LNCaP clone FGC (cell line): ENCODE results near the gene SKA1.

Source experiments
- DNase-seq: peaks from one replicate; pipeline ENCODE4 v3.0.0-alpha.2; 2011; ENCODE audit warnings: low read depth
- H3K4me3 ChIP-seq: 2 replicates; pipeline ENCODE4 v1.5.1; 2011; ENCODE audit warnings: mild to moderate bottlenecking, low read depth, low read length, control low read depth
- TF ChIP-seq, protein P1 (sequence below): IDR thresholded peaks from 2 replicates; pipeline ENCODE4 v1.5.1; 2012; ENCODE audit warnings: mild to moderate bottlenecking; ENCODE audit not compliant: control insufficient read depth, insufficient read depth; ENCODE audit errors: extremely low read depth

The SKA1 gene

DNA sequence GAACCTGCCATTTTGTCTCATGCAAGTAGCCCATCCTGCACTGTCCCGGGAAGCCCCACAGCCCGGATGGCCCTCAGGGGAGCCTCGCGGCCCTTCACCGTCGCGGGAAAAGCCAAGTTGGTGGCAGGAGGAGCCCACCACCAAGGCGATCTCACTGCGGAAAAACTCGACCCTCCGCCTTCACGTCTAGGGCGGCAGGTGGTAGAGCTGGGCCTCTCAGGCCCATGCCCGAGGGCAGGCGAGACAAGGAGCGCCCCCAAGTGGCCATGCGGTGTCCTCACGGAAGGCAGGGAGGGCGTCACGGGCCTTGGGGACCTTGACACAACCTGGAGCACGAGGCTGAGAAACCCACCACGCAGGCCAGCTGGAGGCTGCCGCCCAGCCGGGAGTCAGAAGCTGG is 34.8 kb upstream of the SKA1 start:
- no peak for DNase-seq
- no peak overlapping the region for H3K4me3 ChIP-seq
- TF ChIP-seq, protein P1, sequence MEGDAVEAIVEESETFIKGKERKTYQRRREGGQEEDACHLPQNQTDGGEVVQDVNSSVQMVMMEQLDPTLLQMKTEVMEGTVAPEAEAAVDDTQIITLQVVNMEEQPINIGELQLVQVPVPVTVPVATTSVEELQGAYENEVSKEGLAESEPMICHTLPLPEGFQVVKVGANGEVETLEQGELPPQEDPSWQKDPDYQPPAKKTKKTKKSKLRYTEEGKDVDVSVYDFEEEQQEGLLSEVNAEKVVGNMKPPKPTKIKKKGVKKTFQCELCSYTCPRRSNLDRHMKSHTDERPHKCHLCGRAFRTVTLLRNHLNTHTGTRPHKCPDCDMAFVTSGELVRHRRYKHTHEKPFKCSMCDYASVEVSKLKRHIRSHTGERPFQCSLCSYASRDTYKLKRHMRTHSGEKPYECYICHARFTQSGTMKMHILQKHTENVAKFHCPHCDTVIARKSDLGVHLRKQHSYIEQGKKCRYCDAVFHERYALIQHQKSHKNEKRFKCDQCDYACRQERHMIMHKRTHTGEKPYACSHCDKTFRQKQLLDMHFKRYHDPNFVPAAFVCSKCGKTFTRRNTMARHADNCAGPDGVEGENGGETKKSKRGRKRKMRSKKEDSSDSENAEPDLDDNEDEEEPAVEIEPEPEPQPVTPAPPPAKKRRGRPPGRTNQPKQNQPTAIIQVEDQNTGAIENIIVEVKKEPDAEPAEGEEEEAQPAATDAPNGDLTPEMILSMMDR, result no peak

DNA sequence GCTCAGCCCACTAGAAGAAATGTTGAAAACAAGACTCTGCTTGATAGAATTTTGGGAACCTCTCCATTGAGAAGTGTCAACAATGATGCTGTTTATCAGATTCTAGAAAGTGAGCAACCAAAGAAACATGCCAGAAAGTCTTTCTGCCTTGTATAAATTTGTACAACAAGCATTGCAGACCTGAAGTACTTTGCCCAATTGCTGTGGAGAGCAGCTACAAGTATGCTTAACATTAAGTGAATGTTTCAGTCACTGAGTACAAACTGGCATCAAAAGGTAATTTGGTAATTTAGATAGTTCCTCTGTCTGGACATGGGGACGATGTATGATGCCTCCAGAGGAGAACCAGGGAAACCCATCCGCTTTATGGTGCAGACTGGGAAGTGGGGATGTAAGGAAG is 33.4 kb upstream of the SKA1 start:
- H3K4me3 ChIP-seq, result no peak overlapping the region
- DNase-seq, result no peak
- TF ChIP-seq, protein P1, result no peak

DNA sequence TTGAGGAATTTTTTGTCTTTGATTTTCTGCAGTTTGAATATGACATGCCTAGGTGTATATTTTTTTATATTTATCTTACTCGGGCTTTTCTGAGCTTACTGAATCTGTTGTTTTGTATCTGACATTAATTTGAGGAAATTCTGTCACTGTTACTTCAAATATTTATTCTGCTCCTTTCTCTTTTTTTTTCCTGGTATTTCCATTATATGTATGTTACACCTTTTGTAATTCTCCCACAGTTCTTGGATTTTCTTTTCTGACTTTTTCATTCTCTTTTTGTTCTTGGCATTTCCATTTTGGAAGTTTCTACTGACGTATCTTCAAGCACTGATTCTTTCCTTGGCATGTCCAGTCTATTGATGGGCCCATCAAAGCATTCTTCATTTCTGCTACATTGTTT is 24.1 kb upstream of the SKA1 start:
- no peak overlapping the region for H3K4me3 ChIP-seq
- no peak for DNase-seq
- TF ChIP-seq, protein P1, result no peak

DNA sequence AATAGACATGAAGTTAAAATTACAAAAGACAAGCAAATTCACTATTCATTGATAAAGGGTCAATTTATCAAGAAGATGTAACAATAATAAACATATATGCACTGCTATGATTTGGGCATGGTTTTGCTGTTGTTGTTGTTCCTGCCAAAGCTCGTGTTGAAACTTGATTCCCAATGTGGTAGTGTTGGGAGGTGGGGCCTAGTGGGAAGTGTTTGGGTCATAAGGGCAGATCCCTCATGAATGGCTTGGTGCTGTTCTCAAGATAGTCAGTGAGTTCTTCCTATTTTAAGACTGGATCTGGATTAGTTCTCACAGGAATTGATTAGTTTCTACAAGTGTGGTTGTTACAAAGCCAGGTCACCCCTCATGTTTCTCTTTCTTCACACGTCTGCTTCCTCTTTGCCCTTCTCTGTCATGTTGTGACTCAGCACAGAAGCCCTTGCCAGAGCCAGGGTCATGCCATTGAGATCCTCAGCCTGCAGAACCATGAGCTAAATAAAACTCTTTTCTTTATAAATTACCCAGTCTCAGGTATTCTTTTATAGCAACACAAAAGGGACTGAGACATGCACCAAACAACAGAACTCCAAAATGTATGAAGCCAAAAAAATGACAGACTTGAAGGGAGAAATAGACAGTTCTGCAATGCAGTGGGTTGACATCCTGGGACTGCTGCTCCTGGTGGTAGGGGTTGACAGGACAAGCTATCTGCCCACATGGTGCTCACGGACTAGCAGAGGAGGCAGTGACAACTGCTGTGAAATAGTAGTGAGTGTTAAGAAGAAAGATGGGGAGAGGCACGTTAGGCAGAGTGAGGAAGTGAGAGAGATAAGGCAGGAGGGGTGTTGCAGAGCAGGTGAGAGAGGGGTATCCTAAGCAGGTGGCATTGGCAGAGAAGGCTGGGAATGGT is 18.6 kb upstream of the SKA1 start:
- TF ChIP-seq, protein P1, result no peak
- no peak for DNase-seq
- H3K4me3 ChIP-seq, result no peak overlapping the region

DNA sequence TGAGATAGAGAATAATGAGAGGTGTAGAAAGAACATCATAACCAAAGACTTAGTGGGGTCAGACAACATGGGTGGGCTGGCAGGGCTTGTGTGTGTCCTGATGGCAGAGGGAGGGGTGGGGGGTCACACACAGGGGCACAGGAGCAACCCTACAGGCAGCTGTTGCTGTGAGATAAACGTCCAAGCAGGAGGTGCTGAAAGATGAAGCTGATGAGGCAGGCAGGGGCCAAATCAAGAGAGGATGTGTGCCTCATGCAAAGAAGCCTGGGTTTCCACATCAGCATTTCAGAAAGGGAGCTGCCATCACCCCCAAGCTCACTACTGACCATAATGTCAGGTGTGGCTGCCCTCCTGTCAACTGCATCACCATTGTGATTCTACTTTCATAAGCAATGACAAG is 16.0 kb upstream of the SKA1 start:
- TF ChIP-seq, protein P1, result no peak
- no peak overlapping the region for H3K4me3 ChIP-seq
- no peak for DNase-seq

DNA sequence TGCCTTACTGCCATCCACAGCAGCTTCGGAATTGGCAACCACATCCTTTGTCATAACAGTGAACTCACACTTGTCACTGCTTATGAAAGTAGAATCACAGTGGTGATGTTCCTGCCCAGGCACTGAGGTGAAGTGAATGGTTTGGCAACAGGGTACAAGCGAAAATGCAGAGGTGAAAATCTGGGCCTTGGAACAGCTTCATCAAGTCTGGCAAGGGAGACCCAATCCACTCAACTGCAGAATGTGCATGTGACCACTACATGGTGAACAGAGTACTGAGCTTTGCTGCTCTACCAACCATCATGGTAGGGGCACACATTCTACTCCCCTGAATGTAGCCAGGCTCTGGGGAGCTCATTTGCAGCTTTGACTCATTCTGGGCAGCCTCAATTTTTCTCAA is 15.0 kb upstream of the SKA1 start:
- no peak overlapping the region for H3K4me3 ChIP-seq
- TF ChIP-seq, protein P1, result no peak
- no peak for DNase-seq

DNA sequence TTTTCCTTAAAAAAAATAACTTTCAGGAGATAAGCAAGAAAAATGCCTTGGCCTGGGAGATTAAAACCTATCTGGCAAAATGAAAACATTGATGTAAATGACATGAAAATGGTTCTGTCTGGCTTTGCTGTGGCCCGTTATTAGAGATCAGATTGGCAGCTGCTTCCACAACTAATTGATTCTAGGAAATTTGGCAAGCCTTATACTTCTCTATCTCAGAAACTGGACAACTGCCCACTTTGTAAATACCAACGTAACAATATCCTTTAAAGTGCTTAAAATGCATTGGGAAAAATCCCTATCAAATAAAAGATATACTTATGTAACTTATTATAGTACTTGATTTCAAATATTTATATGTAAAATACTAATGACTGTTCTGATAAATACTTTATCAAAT is 14.2 kb upstream of the SKA1 start:
- no peak for DNase-seq
- no peak overlapping the region for H3K4me3 ChIP-seq
- TF ChIP-seq, protein P1, result no peak
